WTC11 (cell line): ENCODE results near the gene HMGB2. TPM values are rescaled to one million over a fixed set of nuclear protein-coding genes. Genes with fewer than 3 reads are reported as not detected.

Experiments used
- ATAC-seq: fragments of 200-7000 bp; cut with Tn5 transposase; 2 replicates; pipeline ENCODE4 v1.10.0; 2021; ENCODE audit warnings: mild to moderate bottlenecking, moderate library complexity
- CTCF ChIA-PET: fragments of 300-600 bp; sonication (Branson Sonifier 250); formaldehyde crosslinking; loops from one replicate; lab custom pipeline; 2021; ENCODE audit warnings: antibody characterized with exemption; lab: Charles Lee
- POLR2A ChIA-PET: fragments of 350-600 bp; sonication (Branson Sonifier 250); formaldehyde crosslinking; loops from one replicate; lab custom pipeline; 2021; ENCODE audit warnings: antibody characterized with exemption; lab: Charles Lee
- DNase-seq: peaks from one replicate; pipeline ENCODE4 v3.0.0; 2021; ENCODE audit warnings: low spot score
- H3K27ac Mint-ChIP-seq: 2 replicates; pipeline ENCODE4 v1.8.0; 2021; ENCODE audit warnings: mixed read lengths
- H3K27me3 Mint-ChIP-seq: 2 replicates; pipeline ENCODE4 v1.8.0; 2021; ENCODE audit warnings: low read depth, mild to moderate bottlenecking, moderate library complexity, mixed read lengths
- H3K36me3 Mint-ChIP-seq: 2 replicates; pipeline ENCODE4 v1.8.0; 2021; ENCODE audit warnings: mixed read lengths
- H3K4me1 Mint-ChIP-seq: 2 replicates; pipeline ENCODE4 v1.8.0; 2022; ENCODE audit warnings: mixed read lengths
- H3K4me3 Mint-ChIP-seq: 2 replicates; pipeline ENCODE4 v1.8.0; 2021; ENCODE audit warnings: mild to moderate bottlenecking, moderate library complexity, mixed read lengths
- H3K9me3 Mint-ChIP-seq: 2 replicates; pipeline ENCODE4 v1.8.0; 2021; ENCODE audit warnings: mixed read lengths
- ATF6 ChIP-seq: sonication (generic); formaldehyde crosslinking; IDR thresholded peaks from 2 replicates; pipeline ENCODE4 v1.8.1; 2023; ENCODE audit warnings: mild to moderate bottlenecking, missing genetic modification reagents
- CTCF ChIP-seq: fragments of 200-600 bp; IDR thresholded peaks from 2 replicates; pipeline ENCODE4 v1.8.0; 2022; ENCODE audit warnings: antibody characterized with exemption
- FOXJ3 ChIP-seq: sonication (generic); formaldehyde crosslinking; IDR thresholded peaks from 2 replicates; pipeline ENCODE4 v1.9.0; 2021; ENCODE audit warnings: missing genetic modification reagents, mild to moderate bottlenecking, borderline replicate concordance
- GRHL2 ChIP-seq: fragments of 250-450 bp; sonication (Bioruptor Pico); IDR thresholded peaks from 2 replicates; pipeline ENCODE4 v1.8.0; 2022; ENCODE audit warnings: mild to moderate bottlenecking, moderate library complexity; ENCODE audit not compliant: insufficient replicate concordance, severe bottlenecking
- GTF2I ChIP-seq: fragments of 250-450 bp; sonication (Bioruptor Pico); conservative IDR thresholded peaks from 2 replicates; pipeline ENCODE4 v1.4.0; 2021; ENCODE audit warnings: mild to moderate bottlenecking
- NFE2L1 ChIP-seq: sonication (generic); formaldehyde crosslinking; IDR thresholded peaks from 2 replicates; pipeline ENCODE4 v1.8.1; 2023; ENCODE audit warnings: missing genetic modification reagents
- NFYB ChIP-seq: sonication (generic); formaldehyde crosslinking; conservative IDR thresholded peaks from 2 replicates; pipeline ENCODE4 v1.8.0; 2022; ENCODE audit warnings: low read depth, missing genetic modification reagents
- NR1H2 ChIP-seq: sonication (generic); formaldehyde crosslinking; IDR thresholded peaks from 2 replicates; pipeline ENCODE4 v1.9.0; 2021; ENCODE audit warnings: mild to moderate bottlenecking, moderate library complexity, missing genetic modification reagents
- RELA ChIP-seq: sonication (generic); formaldehyde crosslinking; IDR thresholded peaks from 2 replicates; pipeline ENCODE4 v1.8.1; 2022; ENCODE audit warnings: missing genetic modification reagents, mild to moderate bottlenecking, borderline replicate concordance
- RORB ChIP-seq: fragments of 250-450 bp; sonication (Bioruptor Pico); IDR thresholded peaks from 2 replicates; pipeline ENCODE4 v1.9.0; 2021; ENCODE audit warnings: mild to moderate bottlenecking
- SOX15 ChIP-seq: fragments of 250-450 bp; sonication (Bioruptor Pico); IDR thresholded peaks from 2 replicates; pipeline ENCODE4 v1.9.0; 2021; ENCODE audit warnings: mild to moderate bottlenecking
- TP53 ChIP-seq: sonication (generic); formaldehyde crosslinking; IDR thresholded peaks from 2 replicates; pipeline ENCODE4 v1.8.1; 2023; ENCODE audit warnings: mild to moderate bottlenecking, missing genetic modification reagents
- USF1 ChIP-seq: sonication (generic); formaldehyde crosslinking; IDR thresholded peaks from 2 replicates; pipeline ENCODE4 v1.8.0; 2022; ENCODE audit warnings: mild to moderate bottlenecking, missing genetic modification reagents
- ZBTB43 ChIP-seq: sonication (generic); formaldehyde crosslinking; IDR thresholded peaks from 2 replicates; pipeline ENCODE4 v1.8.1; 2023; ENCODE audit warnings: mild to moderate bottlenecking, missing genetic modification reagents
- ZNF232 ChIP-seq: sonication (generic); formaldehyde crosslinking; IDR thresholded peaks from 2 replicates; pipeline ENCODE4 v1.8.0; 2022; ENCODE audit warnings: mild to moderate bottlenecking, missing genetic modification reagents
- ZNF263 ChIP-seq: sonication (generic); formaldehyde crosslinking; IDR thresholded peaks from 2 replicates; pipeline ENCODE4 v1.8.1; 2022; ENCODE audit warnings: low read depth, mild to moderate bottlenecking, moderate library complexity, missing genetic modification reagents
- ZNF416 ChIP-seq: fragments of 250-450 bp; sonication (Bioruptor Pico); IDR thresholded peaks from 2 replicates; pipeline ENCODE4 v1.9.0; 2021; ENCODE audit warnings: mild to moderate bottlenecking, inconsistent platforms
- ZNF423 ChIP-seq: fragments of 250-450 bp; sonication (Bioruptor Pico); IDR thresholded peaks from 2 replicates; pipeline ENCODE4 v2.1.2; 2022; ENCODE audit warnings: mild to moderate bottlenecking, moderate library complexity
- ZNF671 ChIP-seq: fragments of 250-450 bp; sonication (Bioruptor Pico); IDR thresholded peaks from 2 replicates; pipeline ENCODE4 v1.8.0; 2021; ENCODE audit warnings: mild to moderate bottlenecking
- ZSCAN18 ChIP-seq: fragments of 250-450 bp; sonication (Bioruptor Pico); IDR thresholded peaks from 2 replicates; pipeline ENCODE4 v2.1.2; 2022; ENCODE audit warnings: mild to moderate bottlenecking, moderate library complexity
- total RNA-seq: library from RNA; stranded (reverse); gene quantifications from 3 replicates; pipeline ENCODE4 v1.2.3, GENCODE V29; 2021
- TF ChIP-seq, protein P1 (sequence below): sonication (generic); formaldehyde crosslinking; IDR thresholded peaks from 2 replicates; pipeline ENCODE4 v1.8.1; 2022; ENCODE audit warnings: mild to moderate bottlenecking, moderate library complexity, missing genetic modification reagents
- TF ChIP-seq, protein P2 (sequence below): fragments of 250-450 bp; sonication (Bioruptor Pico); IDR thresholded peaks from 2 replicates; pipeline ENCODE4 v1.8.0; 2021; ENCODE audit warnings: mild to moderate bottlenecking
- TF ChIP-seq, protein P3 (sequence below): fragments of 250-450 bp; sonication (Bioruptor Pico); IDR thresholded peaks from 2 replicates; pipeline ENCODE4 v1.9.0; 2021; ENCODE audit warnings: mild to moderate bottlenecking

The HMGB2 gene
- total RNA-seq, 1 experiment from 2014 or later, result 279 TPM

- ATAC-seq, result peak; percentile 73
- no peak for TF ChIP-seq GTF2I (CRISPR knock-in tag)
- no peak for TF ChIP-seq ZNF263 (CRISPR knock-in tag)
- no peak for TF ChIP-seq ZNF423 (CRISPR knock-in tag)
- no peak for TF ChIP-seq CTCF
- TF ChIP-seq FOXJ3 (CRISPR knock-in tag), result no peak
- no peak for TF ChIP-seq NFYB (CRISPR knock-in tag)
- TF ChIP-seq ATF6, result no peak
- TF ChIP-seq RORB (CRISPR knock-in tag), result no peak
- TF ChIP-seq, protein P1, sequence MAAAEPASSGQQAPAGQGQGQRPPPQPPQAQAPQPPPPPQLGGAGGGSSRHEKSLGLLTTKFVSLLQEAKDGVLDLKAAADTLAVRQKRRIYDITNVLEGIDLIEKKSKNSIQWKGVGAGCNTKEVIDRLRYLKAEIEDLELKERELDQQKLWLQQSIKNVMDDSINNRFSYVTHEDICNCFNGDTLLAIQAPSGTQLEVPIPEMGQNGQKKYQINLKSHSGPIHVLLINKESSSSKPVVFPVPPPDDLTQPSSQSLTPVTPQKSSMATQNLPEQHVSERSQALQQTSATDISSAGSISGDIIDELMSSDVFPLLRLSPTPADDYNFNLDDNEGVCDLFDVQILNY (CRISPR knock-in tag), result no peak
- TF ChIP-seq, protein P2, sequence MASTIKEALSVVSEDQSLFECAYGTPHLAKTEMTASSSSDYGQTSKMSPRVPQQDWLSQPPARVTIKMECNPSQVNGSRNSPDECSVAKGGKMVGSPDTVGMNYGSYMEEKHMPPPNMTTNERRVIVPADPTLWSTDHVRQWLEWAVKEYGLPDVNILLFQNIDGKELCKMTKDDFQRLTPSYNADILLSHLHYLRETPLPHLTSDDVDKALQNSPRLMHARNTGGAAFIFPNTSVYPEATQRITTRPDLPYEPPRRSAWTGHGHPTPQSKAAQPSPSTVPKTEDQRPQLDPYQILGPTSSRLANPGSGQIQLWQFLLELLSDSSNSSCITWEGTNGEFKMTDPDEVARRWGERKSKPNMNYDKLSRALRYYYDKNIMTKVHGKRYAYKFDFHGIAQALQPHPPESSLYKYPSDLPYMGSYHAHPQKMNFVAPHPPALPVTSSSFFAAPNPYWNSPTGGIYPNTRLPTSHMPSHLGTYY (CRISPR knock-in tag), result no peak
- no peak for TF ChIP-seq ZNF671 (CRISPR knock-in tag)
- no peak for TF ChIP-seq RELA
- no peak for TF ChIP-seq USF1 (CRISPR knock-in tag)
- TF ChIP-seq NR1H2, result no peak
- no peak for TF ChIP-seq GRHL2 (CRISPR knock-in tag)
- no peak for TF ChIP-seq TP53
- no peak for TF ChIP-seq ZBTB43 (CRISPR knock-in tag)
- no peak for TF ChIP-seq SOX15
- TF ChIP-seq, all 79 proteins: peak for 0
- H3K4me1 Mint-ChIP-seq, result peaks cover 40% of the 10 kb centered on the region
- ChIA-PET POLR2A (interaction anchor here (0.6 kb wide), 1 partner anchor 27 kb away, joined by 3 read pairs; the partner anchor contains the start of gene SAP30), CTCF (no interaction called here)
- no peaks in the 10 kb centered on the region for H3K27me3 Mint-ChIP-seq
- H3K36me3 Mint-ChIP-seq, result 0 out of 2 replicates have a peak, but pooled peaks cover 3% of the 10 kb centered on the region
- H3K27ac Mint-ChIP-seq, result peak overlapping the region; percentile 81
- H3K4me3 Mint-ChIP-seq, result peak overlapping the region; percentile 24; the same call in 1 of the 2 replicates
- H3K9me3 Mint-ChIP-seq, result peaks cover 4% of the 10 kb centered on the region; the same call in 1 of the 2 replicates
- DNase-seq, result no peak
Measured at GRCh38 chr4:173343832-173344397, 9.8 kb upstream of the HMGB2 start.

DNA sequence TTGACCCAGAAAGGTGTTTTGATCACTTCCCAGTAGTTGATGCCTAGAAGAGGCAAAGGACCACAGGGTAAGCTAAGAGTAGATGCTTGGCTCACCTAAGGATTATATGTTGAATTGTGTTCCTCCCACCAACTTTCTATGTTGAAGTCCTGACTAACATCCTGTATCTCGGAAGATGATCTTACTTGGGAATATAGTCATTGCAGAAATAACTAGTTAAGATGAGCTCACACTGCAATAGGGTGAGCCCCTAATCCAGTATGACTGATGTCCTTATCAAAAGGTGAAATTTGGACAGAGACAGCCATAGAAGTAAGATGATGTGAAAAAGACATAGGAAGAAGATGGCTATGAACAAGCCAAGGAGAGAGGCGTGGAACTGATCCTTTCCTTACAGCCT is 3.3 kb upstream of the HMGB2 start:
- DNase-seq, result no peak
- no peak overlapping the region for H3K27ac Mint-ChIP-seq
- no peak for ATAC-seq
- no peaks in the 10 kb centered on the region for H3K9me3 Mint-ChIP-seq
- H3K4me1 Mint-ChIP-seq, result peaks cover 40% of the 10 kb centered on the region
- peaks cover 13% of the 10 kb centered on the region for H3K36me3 Mint-ChIP-seq
- H3K27me3 Mint-ChIP-seq, result no peaks in the 10 kb centered on the region
- ChIA-PET CTCF (interaction anchor here (0.6 kb wide), 1 partner anchor 20 kb away, joined by 4 read pairs; no protein-coding TSS in a partner anchor), POLR2A (no interaction called here)
- H3K4me3 Mint-ChIP-seq, result no peak overlapping the region
- no peak for TF ChIP-seq RELA
- no peak for TF ChIP-seq NR1H2
- TF ChIP-seq NFE2L1 (CRISPR knock-in tag), result no peak
- no peak for TF ChIP-seq ZNF416 (CRISPR knock-in tag)
- TF ChIP-seq ZNF232, result no peak
- TF ChIP-seq ZSCAN18 (CRISPR knock-in tag), result no peak
- no peak for TF ChIP-seq ZNF423 (CRISPR knock-in tag)
- TF ChIP-seq GTF2I (CRISPR knock-in tag), result no peak
- TF ChIP-seq, protein P3, sequence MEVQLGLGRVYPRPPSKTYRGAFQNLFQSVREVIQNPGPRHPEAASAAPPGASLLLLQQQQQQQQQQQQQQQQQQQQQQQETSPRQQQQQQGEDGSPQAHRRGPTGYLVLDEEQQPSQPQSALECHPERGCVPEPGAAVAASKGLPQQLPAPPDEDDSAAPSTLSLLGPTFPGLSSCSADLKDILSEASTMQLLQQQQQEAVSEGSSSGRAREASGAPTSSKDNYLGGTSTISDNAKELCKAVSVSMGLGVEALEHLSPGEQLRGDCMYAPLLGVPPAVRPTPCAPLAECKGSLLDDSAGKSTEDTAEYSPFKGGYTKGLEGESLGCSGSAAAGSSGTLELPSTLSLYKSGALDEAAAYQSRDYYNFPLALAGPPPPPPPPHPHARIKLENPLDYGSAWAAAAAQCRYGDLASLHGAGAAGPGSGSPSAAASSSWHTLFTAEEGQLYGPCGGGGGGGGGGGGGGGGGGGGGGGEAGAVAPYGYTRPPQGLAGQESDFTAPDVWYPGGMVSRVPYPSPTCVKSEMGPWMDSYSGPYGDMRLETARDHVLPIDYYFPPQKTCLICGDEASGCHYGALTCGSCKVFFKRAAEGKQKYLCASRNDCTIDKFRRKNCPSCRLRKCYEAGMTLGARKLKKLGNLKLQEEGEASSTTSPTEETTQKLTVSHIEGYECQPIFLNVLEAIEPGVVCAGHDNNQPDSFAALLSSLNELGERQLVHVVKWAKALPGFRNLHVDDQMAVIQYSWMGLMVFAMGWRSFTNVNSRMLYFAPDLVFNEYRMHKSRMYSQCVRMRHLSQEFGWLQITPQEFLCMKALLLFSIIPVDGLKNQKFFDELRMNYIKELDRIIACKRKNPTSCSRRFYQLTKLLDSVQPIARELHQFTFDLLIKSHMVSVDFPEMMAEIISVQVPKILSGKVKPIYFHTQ (CRISPR knock-in tag), result no peak
